ENCODE measurements around the gene GLMN. TPM values are rescaled to one million over a fixed set of nuclear protein-coding genes. Genes with fewer than 3 reads are reported as not detected.

Gene GLMN
- total RNA-seq, 1 experiment from 2014 or later: 23.6 TPM

GRCh38 chr1:92277105-92277723, 21.6 kb downstream of the GLMN start:
- H3K4me1 ChIP-seq (ENCODE audit: insufficient read depth, low read length): no peaks in the 10 kb centered on the region
- H3K79me1 ChIP-seq (ENCODE audit: insufficient read depth, low read depth, low read length, poor library complexity, severe bottlenecking): no peaks in the 10 kb centered on the region
- no peak overlapping the region for H3K27ac ChIP-seq (ENCODE audit: insufficient read length, low read depth, low read length)
- H3K9ac ChIP-seq (ENCODE audit: extremely low read depth, insufficient read length, low read length): no peak overlapping the region
- H2BK120ac ChIP-seq (ENCODE audit: low read depth, low read length, poor library complexity, severe bottlenecking): no peak overlapping the region
- H4K91ac ChIP-seq (ENCODE audit: insufficient read length, low read depth, low read length): no peak overlapping the region
- no peaks in the 10 kb centered on the region for H3K27me3 ChIP-seq (ENCODE audit: insufficient read depth, low read length)
- H2AFZ ChIP-seq (ENCODE audit: low read length): no peak overlapping the region
- H3T11ph ChIP-seq (ENCODE audit: low read length): no peak overlapping the region
- H2BK5ac ChIP-seq (ENCODE audit: insufficient read length, low read length): no peak overlapping the region
- no peak overlapping the region for H4K5ac ChIP-seq (ENCODE audit: insufficient read length, low read depth, low read length)
- H3K27me3 Mint-ChIP-seq (ENCODE audit: low read depth): no peaks in the 10 kb centered on the region
- no peak overlapping the region for H3K18ac ChIP-seq (ENCODE audit: insufficient read length, low read depth, low read length)
- no peaks in the 10 kb centered on the region for H3K79me2 ChIP-seq (ENCODE audit: insufficient read depth, low read length)
- no peak overlapping the region for H3K23ac ChIP-seq (ENCODE audit: insufficient read length, low read depth, low read length)
- no peaks in the 10 kb centered on the region for H3K4me1 Mint-ChIP-seq
- no peak overlapping the region for H2BK15ac ChIP-seq (ENCODE audit: low read depth, low read length)
- no peaks in the 10 kb centered on the region for H4K20me1 ChIP-seq (ENCODE audit: control insufficient read depth, insufficient read depth, insufficient read length)
- WGBS (ENCODE audit: extremely low coverage, insufficient read length, low lambda C conversion rate): no CpG with 5 or more reads among the region's 4 CpGs
- no peak for DNase-seq
- H3K56ac ChIP-seq (ENCODE audit: insufficient read length, low read depth, low read length): no peak overlapping the region
- H3K4me3 Mint-ChIP-seq: no peak overlapping the region
- H3K27ac Mint-ChIP-seq: no peak overlapping the region; a peak in 1 of 7 replicates
- H2BK12ac ChIP-seq (ENCODE audit: insufficient read length, low read depth, low read length): no peak overlapping the region
- H3K4ac ChIP-seq (ENCODE audit: low read depth, low read length): no peak overlapping the region
- H3K36me3 Mint-ChIP-seq (ENCODE audit: insufficient read depth in 1 of 3, low read depth in 3 of 3): peaks cover 21 to 53% (median 51%) of the 10 kb centered on the region in 3 experiments; a peak in 6 of 7 replicates
- no peaks in the 10 kb centered on the region for H3K23me2 ChIP-seq (ENCODE audit: insufficient read length, low read depth, low read length, poor library complexity, severe bottlenecking)
- no peaks in the 10 kb centered on the region for H3K9me3 Mint-ChIP-seq
- H3K9me3 ChIP-seq (ENCODE audit: control insufficient read depth, low read depth, low read length): no peaks in the 10 kb centered on the region
- no peak overlapping the region for H3K14ac ChIP-seq (ENCODE audit: insufficient read depth, low read length)
- H4K8ac ChIP-seq (replicated peaks; ENCODE audit: insufficient read length, low read depth, low read length): no peak overlapping the region
- H3K4me2 ChIP-seq (ENCODE audit: insufficient read depth, insufficient read length, low read length): no peak overlapping the region
- H2AK5ac ChIP-seq (ENCODE audit: insufficient read length, low read length): no peak overlapping the region
- no peak for TF ChIP-seq CTCF (conservative IDR thresholded peaks at IDR 0.05)
- H2BK20ac ChIP-seq (ENCODE audit: low read depth, low read length, poor library complexity, severe bottlenecking): no peak overlapping the region
